Measurements from ENCODE around the gene DCAF6. TPM values are rescaled to one million over a fixed set of nuclear protein-coding genes. Genes with fewer than 3 reads are reported as not detected.

Gene DCAF6
- total RNA-seq, 1 donor from 2014 or later, result 42.7 TPM

DNA sequence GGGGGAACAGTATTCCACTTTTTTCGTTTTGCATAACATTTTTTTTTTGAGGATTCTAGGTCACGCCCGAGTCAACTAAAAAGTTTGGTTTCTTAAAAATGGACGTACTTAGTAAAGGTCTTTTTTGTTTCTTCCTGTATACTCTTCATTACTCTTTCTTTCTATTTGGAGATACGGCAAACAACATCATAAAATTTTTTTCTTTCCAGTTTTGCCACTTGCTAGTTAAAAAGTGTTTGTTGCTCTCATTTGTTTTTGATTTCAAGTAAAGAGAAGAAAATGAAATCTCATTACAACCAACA is 1.2 kb downstream of the DCAF6 start:
- no peak for DNase-seq (ENCODE audit: low spot score, unreplicated experiment)
- H3K27me3 Mint-ChIP-seq, result no peaks in the 10 kb centered on the region
- peak overlapping the region; percentile 98 for H3K4me3 Mint-ChIP-seq (ENCODE audit: low read depth)
- H3K9me3 Mint-ChIP-seq (ENCODE audit: low read depth), result no peaks in the 10 kb centered on the region
- peaks cover 27% of the 10 kb centered on the region for H3K4me1 Mint-ChIP-seq (ENCODE audit: low read depth)
- peak overlapping the region; percentile 99 for H3K27ac Mint-ChIP-seq
- TF ChIP-seq, protein P1, sequence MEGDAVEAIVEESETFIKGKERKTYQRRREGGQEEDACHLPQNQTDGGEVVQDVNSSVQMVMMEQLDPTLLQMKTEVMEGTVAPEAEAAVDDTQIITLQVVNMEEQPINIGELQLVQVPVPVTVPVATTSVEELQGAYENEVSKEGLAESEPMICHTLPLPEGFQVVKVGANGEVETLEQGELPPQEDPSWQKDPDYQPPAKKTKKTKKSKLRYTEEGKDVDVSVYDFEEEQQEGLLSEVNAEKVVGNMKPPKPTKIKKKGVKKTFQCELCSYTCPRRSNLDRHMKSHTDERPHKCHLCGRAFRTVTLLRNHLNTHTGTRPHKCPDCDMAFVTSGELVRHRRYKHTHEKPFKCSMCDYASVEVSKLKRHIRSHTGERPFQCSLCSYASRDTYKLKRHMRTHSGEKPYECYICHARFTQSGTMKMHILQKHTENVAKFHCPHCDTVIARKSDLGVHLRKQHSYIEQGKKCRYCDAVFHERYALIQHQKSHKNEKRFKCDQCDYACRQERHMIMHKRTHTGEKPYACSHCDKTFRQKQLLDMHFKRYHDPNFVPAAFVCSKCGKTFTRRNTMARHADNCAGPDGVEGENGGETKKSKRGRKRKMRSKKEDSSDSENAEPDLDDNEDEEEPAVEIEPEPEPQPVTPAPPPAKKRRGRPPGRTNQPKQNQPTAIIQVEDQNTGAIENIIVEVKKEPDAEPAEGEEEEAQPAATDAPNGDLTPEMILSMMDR (IDR thresholded peaks at IDR 0.05; ENCODE audit: unreplicated experiment), result no peak
- H3K36me3 Mint-ChIP-seq (ENCODE audit: insufficient read depth), result peaks cover 5% of the 10 kb centered on the region

DNA sequence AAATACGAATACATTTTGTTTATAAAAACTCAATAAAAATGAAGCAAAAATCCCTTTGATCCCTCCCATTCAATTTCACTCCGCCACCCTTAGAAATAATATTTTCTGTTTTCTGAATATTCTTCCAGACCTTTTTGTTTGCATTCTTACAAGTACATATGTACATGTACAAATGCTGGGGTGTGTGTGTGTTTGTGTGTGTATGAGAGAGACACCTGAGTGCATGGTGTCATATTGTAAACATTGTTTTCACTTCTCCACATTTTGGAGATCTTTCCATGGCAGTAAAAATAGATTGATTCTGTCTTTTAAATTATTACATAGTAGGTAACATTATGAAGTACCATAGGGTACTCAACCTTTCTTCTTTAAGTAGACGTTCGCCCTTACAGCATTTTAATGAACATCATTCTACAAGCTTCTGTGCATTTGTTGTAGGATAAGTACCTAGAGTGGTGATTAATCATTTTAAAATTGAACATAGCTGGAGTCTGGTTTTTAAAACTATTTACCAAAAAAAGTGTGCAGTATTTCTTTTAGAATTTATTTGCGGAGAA is 1.7 kb downstream of the DCAF6 start:
- DNase-seq (ENCODE audit: low spot score, unreplicated experiment), result no peak
- H3K9me3 Mint-ChIP-seq (ENCODE audit: low read depth), result no peaks in the 10 kb centered on the region
- peak overlapping the region; percentile 98 for H3K4me3 Mint-ChIP-seq (ENCODE audit: low read depth)
- TF ChIP-seq, protein P1 (IDR thresholded peaks at IDR 0.05; ENCODE audit: unreplicated experiment), result no peak
- peaks cover 25% of the 10 kb centered on the region for H3K4me1 Mint-ChIP-seq (ENCODE audit: low read depth)
- peak overlapping the region; percentile 99 for H3K27ac Mint-ChIP-seq
- H3K27me3 Mint-ChIP-seq, result no peaks in the 10 kb centered on the region
- peaks cover 6% of the 10 kb centered on the region for H3K36me3 Mint-ChIP-seq (ENCODE audit: insufficient read depth)

DNA sequence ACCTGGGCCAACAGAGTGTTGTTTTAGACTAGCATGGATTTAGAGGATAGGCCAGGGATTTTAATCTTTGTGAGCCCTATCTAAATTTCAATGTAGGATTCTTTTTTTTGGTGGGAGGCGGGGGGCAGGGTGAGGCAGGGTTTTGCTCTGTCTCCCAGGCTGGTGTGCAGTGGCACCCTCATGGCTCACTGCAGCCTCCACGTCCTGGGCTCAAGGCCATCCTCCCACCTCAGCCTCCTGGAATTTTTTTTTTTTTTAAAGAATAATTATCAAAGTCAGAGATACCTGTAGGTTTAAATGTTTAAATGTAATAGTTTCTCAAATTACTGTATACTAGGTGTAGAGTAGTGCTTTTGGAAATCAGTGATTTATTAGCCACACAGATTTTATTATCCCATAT is 3.8 kb downstream of the DCAF6 start:
- Mint-ChIP-seq H3K9me3 (ENCODE audit: low read depth) (peaks cover 12% of the 10 kb centered on the region), H3K4me3 (ENCODE audit: low read depth) (no peak overlapping the region), H3K27ac (no peak overlapping the region), H3K36me3 (ENCODE audit: insufficient read depth) (peaks cover 22% of the 10 kb centered on the region), H3K4me1 (ENCODE audit: low read depth) (peaks cover 15% of the 10 kb centered on the region), H3K27me3 (no peaks in the 10 kb centered on the region)
- DNase-seq (ENCODE audit: low spot score, unreplicated experiment), result no peak
- TF ChIP-seq, protein P1 (IDR thresholded peaks at IDR 0.05; ENCODE audit: unreplicated experiment), result no peak

DNA sequence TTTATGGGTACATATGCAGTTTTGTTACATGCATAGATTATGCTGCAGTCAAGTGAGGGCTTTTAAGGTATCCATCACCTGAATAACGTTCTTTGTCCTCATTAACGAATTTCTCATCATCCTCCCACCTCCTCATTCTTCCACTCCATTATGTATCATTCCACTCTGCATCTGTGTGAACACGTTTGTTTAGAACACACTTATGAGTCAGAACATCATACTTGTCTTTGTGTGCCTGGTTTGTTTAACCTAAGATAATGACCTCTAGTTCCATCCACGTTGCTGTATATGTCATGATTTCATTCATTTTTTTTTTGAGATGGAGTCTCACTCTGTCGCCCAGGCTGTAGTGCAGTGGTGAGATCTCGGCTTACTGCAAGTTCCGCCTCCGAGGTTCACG is 7.1 kb downstream of the DCAF6 start:
- H3K4me3 Mint-ChIP-seq (ENCODE audit: low read depth), result no peak overlapping the region
- no peak overlapping the region for H3K27ac Mint-ChIP-seq
- DNase-seq (ENCODE audit: low spot score, unreplicated experiment), result no peak
- no peaks in the 10 kb centered on the region for H3K27me3 Mint-ChIP-seq
- H3K9me3 Mint-ChIP-seq (ENCODE audit: low read depth), result peaks cover 20% of the 10 kb centered on the region
- H3K36me3 Mint-ChIP-seq (ENCODE audit: insufficient read depth), result peaks cover 27% of the 10 kb centered on the region
- peaks cover 28% of the 10 kb centered on the region for H3K4me1 Mint-ChIP-seq (ENCODE audit: low read depth)
- TF ChIP-seq, protein P1 (IDR thresholded peaks at IDR 0.05; ENCODE audit: unreplicated experiment), result no peak

DNA sequence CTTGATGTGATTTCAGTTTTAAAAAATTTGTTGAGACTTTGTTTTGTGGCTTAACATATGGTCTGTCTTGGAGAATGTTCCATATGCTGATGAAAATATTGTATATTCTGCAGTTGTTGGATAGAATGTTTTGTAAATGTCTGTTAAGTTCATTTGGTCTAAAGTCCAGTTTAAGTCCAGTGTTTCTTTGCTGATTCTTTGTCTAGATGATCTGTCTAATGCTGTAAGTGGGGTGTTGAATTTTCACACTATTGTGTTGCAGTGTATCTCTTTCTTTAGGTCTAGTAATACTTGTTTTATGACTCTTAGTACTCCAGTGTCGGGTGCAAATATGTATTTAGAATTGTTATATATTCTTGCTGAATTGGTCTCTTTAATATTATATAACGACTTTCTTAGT is 11.2 kb downstream of the DCAF6 start:
- Mint-ChIP-seq H3K9me3 (ENCODE audit: low read depth) (peaks cover 20% of the 10 kb centered on the region), H3K27me3 (no peaks in the 10 kb centered on the region), H3K4me1 (ENCODE audit: low read depth) (peaks cover 25% of the 10 kb centered on the region), H3K4me3 (ENCODE audit: low read depth) (peak overlapping the region; percentile 10), H3K36me3 (ENCODE audit: insufficient read depth) (peaks cover 27% of the 10 kb centered on the region), H3K27ac (peak overlapping the region; percentile 27)
- TF ChIP-seq, protein P1 (IDR thresholded peaks at IDR 0.05; ENCODE audit: unreplicated experiment), result no peak
- no peak for DNase-seq (ENCODE audit: low spot score, unreplicated experiment)
